Middle frontal gyrus (tissue), 1 donor: ENCODE measurements around the gene ZC3H10.

Source experiments
- DNase-seq: peaks from one replicate; pipeline ENCODE4 v3.0.0-alpha.2; 2015; ENCODE audit warnings: low spot score; ENCODE audit errors: extremely low spot score

ZC3H10 gene

DNA sequence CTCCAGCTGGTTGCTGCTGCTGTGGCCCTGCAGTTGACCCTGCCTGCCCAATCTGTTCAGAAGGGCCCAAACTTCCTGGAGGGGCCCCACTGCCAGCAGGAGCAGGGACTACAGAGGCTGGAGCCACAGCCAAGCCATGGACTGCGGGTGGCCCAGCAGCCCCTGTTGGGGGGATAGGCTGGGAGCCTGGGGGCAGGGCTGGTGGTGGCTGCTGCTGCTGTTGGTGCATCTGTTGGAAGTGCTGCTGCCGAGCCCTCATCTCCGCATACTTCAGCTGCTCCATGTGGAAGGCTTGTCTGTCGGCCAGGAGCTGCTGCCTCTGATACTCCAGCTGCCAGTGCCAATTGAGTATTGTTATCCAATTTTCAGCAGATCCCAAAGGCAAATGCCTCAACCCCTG, 47.3 kb downstream of the ZC3H10 start:
- DNase-seq: no peak

DNA sequence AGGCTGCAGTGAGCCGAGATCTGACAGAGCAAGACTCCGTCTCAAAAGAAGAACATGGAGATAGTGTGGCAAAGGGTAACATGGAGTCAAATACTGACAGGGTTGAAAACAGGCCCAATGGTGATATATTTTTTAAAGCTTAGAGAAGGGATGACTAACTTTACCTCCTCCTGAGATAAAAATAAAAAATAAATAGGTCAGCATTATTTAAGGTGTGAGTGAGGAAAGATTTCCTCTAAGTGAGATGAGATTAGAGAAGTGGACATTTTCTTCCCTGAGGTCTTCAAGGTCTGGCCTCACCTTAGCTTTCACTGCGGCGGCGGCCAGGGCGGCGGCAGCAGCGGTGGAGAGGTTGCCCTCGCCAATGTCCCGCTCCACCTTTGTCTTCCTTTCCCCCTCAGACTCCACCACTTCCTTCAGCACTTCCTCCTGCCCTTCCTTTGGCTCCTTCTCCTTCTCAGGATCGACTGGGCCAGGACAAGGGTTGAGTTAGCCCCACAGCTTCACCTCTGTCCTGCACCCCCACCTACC, 51.2 kb downstream of the ZC3H10 start:
- no peak for DNase-seq

DNA sequence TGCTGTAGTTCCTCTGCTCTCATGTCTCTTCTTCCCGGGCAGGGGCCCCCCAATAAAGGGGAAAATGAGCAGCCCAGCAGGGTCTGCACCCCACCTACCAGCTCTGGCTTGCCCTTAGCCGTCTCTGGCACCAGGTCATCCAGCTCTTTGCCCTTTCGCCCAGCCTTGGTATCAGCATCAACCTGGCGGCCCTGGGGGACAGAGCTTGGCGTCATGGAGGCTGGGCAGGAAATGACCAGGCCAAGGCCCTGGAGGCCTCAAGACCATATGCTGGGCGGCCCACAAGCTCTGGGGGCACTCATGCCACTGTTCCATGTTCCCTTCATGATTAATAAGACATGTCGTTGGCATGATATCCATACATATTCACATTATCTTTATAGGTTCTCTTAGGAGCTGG, 54.8 kb downstream of the ZC3H10 start:
- no peak for DNase-seq
